GM18858 (cell line): ENCODE data around the gene KDM4D.
"Not testable (repeated sequence)": the region's sequence is repeated elsewhere in the genome, so short reads cannot be mapped to it uniquely, and the experiment has no call there.

ENCODE experiments used
- ATAC-seq: cut with Tn5 transposase; IDR thresholded peaks from one replicate; pipeline ENCODE4 v1.9.1; 2021; ENCODE audit not compliant: unreplicated experiment

KDM4D gene

DNA sequence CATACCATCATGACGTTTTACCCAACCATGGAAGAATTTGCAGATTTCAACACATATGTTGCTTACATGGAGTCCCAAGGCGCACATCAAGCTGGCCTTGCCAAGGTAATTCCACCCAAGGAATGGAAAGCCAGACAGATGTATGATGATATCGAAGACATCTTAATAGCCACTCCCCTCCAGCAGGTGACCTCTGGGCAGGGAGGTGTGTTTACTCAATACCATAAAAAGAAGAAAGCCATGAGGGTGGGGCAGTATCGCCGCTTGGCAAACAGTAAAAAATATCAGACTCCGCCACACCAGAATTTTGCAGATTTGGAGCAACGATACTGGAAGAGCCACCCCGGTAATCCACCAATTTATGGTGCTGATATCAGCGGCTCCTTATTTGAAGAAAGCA, 52.1 kb downstream of the KDM4D start:
- not testable (repeated sequence) for ATAC-seq

GRCh38 chr11:95028357-95028756, 54.8 kb downstream of the KDM4D start:
- ATAC-seq, result no peak

- ATAC-seq, result no peak
Observed at GRCh38 chr11:95033051-95033450, 59.5 kb downstream of the KDM4D start.

GRCh38 chr11:95035316-95035715, 61.8 kb downstream of the KDM4D start:
- no peak for ATAC-seq

- not testable (repeated sequence) for ATAC-seq
Observed at GRCh38 chr11:95037356-95038035, 64.0 kb downstream of the KDM4D start.

DNA sequence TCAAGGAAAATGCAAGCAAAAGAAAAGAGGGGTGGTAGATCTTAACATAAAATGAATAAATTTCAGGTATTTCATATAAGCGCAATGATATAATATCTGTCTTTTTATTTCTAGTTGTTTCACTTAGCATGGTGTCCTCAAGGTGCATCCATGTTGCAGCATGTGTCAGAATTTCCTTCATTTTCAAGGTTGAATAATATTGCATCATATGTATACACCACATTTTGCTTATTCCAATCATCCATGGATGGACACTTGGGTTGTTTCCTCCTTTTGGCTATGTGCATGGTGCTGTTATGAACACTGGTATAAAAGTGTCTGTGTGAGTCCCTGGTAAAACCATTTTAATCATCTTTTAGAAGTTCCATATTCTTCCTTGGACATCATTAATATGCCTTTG, 68.7 kb downstream of the KDM4D start:
- ATAC-seq, result no peak

- ATAC-seq, result no peak
Observed at GRCh38 chr11:95042906-95043305, 69.4 kb downstream of the KDM4D start.

DNA sequence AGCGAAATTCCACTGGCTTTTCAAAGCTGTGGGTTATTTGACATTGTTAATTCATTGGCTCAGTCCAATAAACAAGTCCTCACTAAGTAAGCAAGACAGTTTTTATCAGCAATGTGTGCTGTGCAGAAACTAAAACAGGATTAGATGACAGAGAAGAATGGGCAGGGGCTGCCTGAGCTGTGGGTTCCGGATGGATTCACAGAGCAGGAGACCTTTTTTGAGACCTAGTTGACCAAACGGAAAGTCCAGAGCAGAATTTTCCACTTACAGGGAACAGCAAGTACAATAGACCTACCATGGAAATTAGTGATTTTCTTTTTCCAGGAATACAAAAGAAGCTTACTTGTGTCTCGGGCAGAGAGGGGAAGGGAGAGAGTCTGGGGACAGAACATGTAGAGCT, 70.5 kb downstream of the KDM4D start:
- ATAC-seq, result no peak

DNA sequence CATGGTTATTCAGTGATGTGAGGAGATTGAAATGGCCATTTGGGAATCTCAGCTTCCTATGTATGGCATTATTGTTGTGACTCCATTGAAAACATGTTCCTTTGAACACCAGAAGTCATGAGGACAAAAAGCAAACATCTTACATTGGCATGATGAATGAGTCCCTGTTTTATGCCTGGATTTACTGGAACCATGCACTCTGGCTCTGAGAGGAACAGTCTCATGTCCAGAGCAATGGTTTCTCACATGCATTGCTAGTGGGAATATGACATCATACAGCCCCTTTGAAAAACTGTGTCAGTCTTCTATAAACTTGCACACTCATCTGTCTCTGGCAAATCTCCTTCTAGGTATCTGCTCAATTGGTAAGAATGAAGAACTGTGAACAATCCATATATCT, 72.3 kb downstream of the KDM4D start:
- ATAC-seq, result no peak
